NCI-H1694 (cell line): ENCODE measurements around the gene PODNL1.
"Not testable (repeated sequence)": the region's sequence is repeated elsewhere in the genome, so short reads cannot be mapped to it uniquely, and the experiment has no call there.

Experiments used
- DNase-seq: peaks from one replicate; lab custom pipeline; 2025; lab: John Stamatoyannopoulos, UW

Gene PODNL1

GRCh38 chr19:13972368-13973155 lies 34.3 kb upstream of the PODNL1 start:
- no peak for DNase-seq

GRCh38 chr19:13971868-13972267 lies 33.7 kb upstream of the PODNL1 start:
- DNase-seq, result not testable (repeated sequence)

- DNase-seq, result no peak
These were observed 31.7 kb upstream of the PODNL1 start for GRCh38 chr19:13969897-13970296.

- DNase-seq, result no peak
These were observed 30.8 kb upstream of the PODNL1 start for GRCh38 chr19:13968999-13969398.

- no peak for DNase-seq
These were observed 30.2 kb upstream of the PODNL1 start for GRCh38 chr19:13968383-13968935.

- not testable (repeated sequence) for DNase-seq
These were observed 29.0 kb upstream of the PODNL1 start for GRCh38 chr19:13967206-13967605.

GRCh38 chr19:13966684-13967128 lies 28.5 kb upstream of the PODNL1 start:
- no peak for DNase-seq

- DNase-seq, result no peak
These were observed 27.9 kb upstream of the PODNL1 start for GRCh38 chr19:13965926-13966683.

GRCh38 chr19:13965377-13965896 lies 27.2 kb upstream of the PODNL1 start:
- DNase-seq, result no peak

GRCh38 chr19:13964776-13965175 lies 26.6 kb upstream of the PODNL1 start:
- DNase-seq, result no peak

- no peak for DNase-seq
These were observed 25.4 kb upstream of the PODNL1 start for GRCh38 chr19:13963603-13964105.

- no peak for DNase-seq
These were observed 24.7 kb upstream of the PODNL1 start for GRCh38 chr19:13962699-13963602.

- no peak for DNase-seq
These were observed 23.8 kb upstream of the PODNL1 start for GRCh38 chr19:13961826-13962698.

- no peak for DNase-seq
These were observed 22.9 kb upstream of the PODNL1 start for GRCh38 chr19:13960863-13961784.

GRCh38 chr19:13959962-13960862 lies 22.0 kb upstream of the PODNL1 start:
- no peak for DNase-seq

- no peak for DNase-seq
These were observed 21.1 kb upstream of the PODNL1 start for GRCh38 chr19:13959141-13959961.

GRCh38 chr19:13958043-13958442 lies 19.8 kb upstream of the PODNL1 start:
- DNase-seq, result no peak
